TTC549 (cell line): ENCODE measurements around the gene TMTC1.

ENCODE experiments used
- FAIRE-seq: peaks from 2 replicates; lab custom pipeline; 2012; peaks lifted over from hg19 to GRCh38; lab: Jason Lieb, UNC

TMTC1 gene

GRCh38 chr12:29709496-29710040, 74.2 kb downstream of the TMTC1 start:
- FAIRE-seq = no peak

- FAIRE-seq = no peak
These were observed 74.7 kb downstream of the TMTC1 start for GRCh38 chr12:29709054-29709453.

GRCh38 chr12:29707846-29708245, 75.9 kb downstream of the TMTC1 start:
- no peak for FAIRE-seq

- no peak for FAIRE-seq
These were observed 77.4 kb downstream of the TMTC1 start for GRCh38 chr12:29706311-29706710.

- FAIRE-seq = no peak
These were observed 80.2 kb downstream of the TMTC1 start for GRCh38 chr12:29703528-29703927.

GRCh38 chr12:29702972-29703371, 80.8 kb downstream of the TMTC1 start:
- FAIRE-seq = no peak

- no peak for FAIRE-seq
These were observed 81.5 kb downstream of the TMTC1 start for GRCh38 chr12:29702222-29702621.

- FAIRE-seq = no peak
These were observed 82.8 kb downstream of the TMTC1 start for GRCh38 chr12:29700761-29701481.

- no peak for FAIRE-seq
These were observed 85.0 kb downstream of the TMTC1 start for GRCh38 chr12:29698756-29699155.

GRCh38 chr12:29695800-29696199, 87.9 kb downstream of the TMTC1 start:
- FAIRE-seq = no peak

- no peak for FAIRE-seq
These were observed 88.7 kb downstream of the TMTC1 start for GRCh38 chr12:29695026-29695425.

GRCh38 chr12:29694002-29694401, 89.7 kb downstream of the TMTC1 start:
- FAIRE-seq = no peak

GRCh38 chr12:29692237-29692636, 91.5 kb downstream of the TMTC1 start:
- FAIRE-seq = no peak

GRCh38 chr12:29691161-29691854, 92.4 kb downstream of the TMTC1 start:
- FAIRE-seq = no peak

GRCh38 chr12:29690728-29691127, 93.0 kb downstream of the TMTC1 start:
- no peak for FAIRE-seq

GRCh38 chr12:29688914-29689313, 94.8 kb downstream of the TMTC1 start:
- no peak for FAIRE-seq

GRCh38 chr12:29682088-29682487, 101.7 kb downstream of the TMTC1 start:
- no peak for FAIRE-seq

- FAIRE-seq = no peak
These were observed 102.4 kb downstream of the TMTC1 start for GRCh38 chr12:29681370-29681769.

- no peak for FAIRE-seq
These were observed 107.1 kb downstream of the TMTC1 start for GRCh38 chr12:29676676-29677075.

GRCh38 chr12:29674463-29674862, 109.3 kb downstream of the TMTC1 start:
- no peak for FAIRE-seq

- no peak for FAIRE-seq
These were observed 110.4 kb downstream of the TMTC1 start for GRCh38 chr12:29673346-29673745.

- no peak for FAIRE-seq
These were observed 111.2 kb downstream of the TMTC1 start for GRCh38 chr12:29672580-29672979.

GRCh38 chr12:29671742-29672141, 112.0 kb downstream of the TMTC1 start:
- FAIRE-seq = no peak

- FAIRE-seq = no peak
These were observed 116.7 kb downstream of the TMTC1 start for GRCh38 chr12:29667011-29667410.
